NK-92 treated with Interleukin-12 subunit alpha and Interleukin-12 subunit beta, amount 100 ng/mL, for 24 hours (cell line): ENCODE measurements around the gene FYN.
A peak's percentile ranks its signal among the peaks of the same experiment; 100 is the strongest.

Source experiments
- DNase-seq: peaks from one replicate; lab custom pipeline; 2025; lab: John Stamatoyannopoulos, UW

The FYN gene

DNA sequence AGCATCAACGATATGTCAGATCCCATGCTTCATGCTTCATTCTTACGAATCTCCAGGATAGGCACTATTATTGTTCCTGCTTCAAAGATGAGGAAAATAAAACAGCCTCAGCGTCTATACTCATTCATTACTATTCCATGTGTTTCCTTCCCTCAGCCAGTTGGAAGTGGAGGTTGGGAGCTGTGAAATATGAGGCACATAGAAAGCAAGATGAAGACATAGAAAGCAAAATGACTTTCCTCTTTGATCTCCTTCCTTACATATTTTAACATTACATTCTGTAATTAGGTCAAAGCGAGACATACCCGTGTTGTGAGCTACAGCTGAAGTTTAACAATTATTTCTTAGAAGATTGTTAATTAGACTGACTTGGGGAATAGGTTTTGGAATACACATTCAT is 125.4 kb downstream of the FYN start:
- no peak for DNase-seq

DNA sequence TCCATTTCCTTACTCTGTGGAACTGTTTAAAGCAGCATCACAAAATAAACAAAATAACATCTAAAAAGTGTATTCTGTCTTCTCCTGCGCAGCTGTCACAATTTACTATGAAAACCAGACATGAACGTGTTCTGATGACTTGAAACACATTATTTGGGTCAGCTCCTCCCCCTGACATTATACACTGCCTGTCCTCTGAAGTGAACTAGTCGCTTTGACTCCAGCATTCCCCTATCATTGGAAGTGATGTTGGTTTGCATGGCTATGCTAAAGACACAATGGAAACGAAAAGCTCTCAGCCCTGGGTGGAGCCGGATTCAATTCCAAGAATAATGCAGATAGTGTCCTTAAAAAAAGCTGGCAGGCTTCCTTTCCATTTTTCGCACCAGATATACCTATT is 125.9 kb downstream of the FYN start:
- DNase-seq: no peak

DNA sequence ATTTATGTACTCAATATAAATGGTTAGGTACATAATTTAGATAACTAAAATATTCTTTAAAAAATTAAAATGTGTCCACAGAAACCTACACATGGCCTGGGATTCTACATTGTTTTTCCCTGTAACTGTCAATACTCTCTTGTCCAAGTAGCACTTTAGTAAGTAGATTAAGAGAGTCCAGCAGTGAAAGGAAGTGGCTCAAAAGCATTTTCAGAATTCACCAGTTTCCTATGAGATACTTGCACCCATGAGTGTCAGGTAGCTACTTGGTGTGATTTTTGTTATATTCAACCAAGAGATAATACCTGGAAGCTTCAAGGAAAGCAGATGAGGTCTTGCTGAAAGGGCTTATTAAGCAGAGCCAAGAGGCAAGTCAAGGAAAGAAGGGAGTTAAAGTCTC is 126.3 kb downstream of the FYN start:
- DNase-seq: no peak

DNA sequence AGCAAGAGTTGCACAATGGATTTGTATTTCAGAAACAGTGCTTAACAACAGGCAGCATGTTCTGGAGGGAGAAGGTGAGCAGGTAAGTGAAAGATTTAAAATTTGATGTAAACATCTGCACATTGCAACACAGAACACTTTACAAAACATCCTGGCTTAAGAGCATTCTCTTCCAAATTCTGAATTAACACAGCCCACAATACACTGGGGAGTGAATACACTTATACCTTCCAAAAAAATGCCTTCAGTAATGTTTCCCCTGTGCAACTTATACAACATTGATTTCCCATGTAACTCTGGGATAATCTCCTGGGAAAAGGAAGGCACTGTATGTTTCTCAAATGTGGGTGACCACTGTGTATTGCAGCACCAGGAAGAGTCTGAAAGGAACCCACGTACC is 127.6 kb downstream of the FYN start:
- DNase-seq: no peak

DNA sequence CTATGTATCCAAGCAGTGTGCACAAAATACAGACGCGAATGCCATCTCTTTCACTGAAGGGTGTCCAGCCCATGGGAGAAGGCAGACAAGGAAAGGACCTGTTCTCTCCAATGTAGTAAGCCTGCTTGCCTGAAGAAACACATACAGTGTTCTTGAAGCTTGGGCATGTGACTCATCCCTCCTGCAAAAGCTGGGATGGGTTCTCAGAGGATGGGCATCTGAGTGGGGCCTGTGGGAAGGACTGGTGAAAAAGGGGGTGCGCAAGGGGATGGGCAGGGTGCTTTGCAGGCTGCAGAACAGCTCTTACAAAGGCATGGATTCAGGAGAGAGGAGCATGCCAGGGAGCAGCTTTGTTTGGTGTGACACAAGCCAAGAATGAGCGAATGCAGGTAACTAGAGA is 128.1 kb downstream of the FYN start:
- DNase-seq: no peak

DNA sequence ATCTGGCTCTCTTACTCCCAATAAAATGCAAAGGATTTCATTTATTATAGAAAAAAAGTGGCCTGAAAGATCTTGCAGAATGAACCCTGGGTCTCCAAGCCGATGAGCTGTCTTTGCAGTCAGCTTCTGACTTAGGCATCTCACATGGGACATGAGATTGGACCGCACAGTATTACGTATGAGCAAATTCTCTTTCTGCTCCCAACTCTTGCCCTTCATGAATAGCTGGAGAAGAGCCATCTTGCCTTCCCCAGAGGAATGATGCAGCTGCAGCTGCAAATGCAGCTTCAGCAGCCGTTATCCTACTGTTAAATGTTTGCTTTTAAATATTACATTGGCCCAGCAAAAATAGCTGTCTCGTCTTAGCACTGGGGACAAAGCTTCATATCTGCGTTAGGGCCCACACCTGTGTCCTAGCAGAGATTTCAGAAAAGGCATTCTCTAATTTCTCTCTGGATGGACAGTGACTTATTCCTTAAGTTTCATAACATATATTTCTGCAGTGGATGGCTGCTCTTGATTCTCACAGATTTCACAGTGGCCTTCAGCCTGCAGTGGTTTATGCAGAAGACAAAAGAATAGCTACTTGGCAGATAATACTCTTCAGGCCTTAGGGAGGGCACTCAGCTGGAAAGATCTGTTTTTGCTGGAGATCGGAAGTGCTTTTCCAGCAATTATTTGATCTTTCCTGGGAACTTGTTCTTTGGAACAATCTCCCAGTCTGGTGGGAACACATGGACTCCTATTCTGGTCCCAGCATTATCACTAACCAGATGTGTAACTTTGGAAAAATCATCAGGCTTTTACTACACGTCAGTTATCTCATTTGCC is 129.2 kb downstream of the FYN start:
- no peak for DNase-seq

DNA sequence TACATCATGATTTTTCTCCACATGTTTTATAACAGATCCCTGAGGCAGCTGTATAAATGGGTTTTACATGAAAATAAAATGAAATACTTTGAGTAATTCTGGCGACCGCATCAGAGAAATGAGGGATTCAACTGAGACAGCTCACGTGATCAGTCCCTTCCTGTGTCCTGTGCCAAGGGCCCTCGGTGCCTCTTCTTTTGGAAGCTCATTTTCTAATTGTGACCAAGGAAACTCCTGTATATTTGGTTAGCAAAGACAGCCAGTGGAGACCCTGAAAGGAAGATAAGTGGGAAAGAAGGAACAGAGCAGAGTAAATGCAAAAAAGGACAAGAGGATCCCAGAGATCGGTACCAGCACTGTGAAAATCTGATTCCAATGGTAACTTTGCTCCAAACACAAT is 129.9 kb downstream of the FYN start:
- DNase-seq: no peak

DNA sequence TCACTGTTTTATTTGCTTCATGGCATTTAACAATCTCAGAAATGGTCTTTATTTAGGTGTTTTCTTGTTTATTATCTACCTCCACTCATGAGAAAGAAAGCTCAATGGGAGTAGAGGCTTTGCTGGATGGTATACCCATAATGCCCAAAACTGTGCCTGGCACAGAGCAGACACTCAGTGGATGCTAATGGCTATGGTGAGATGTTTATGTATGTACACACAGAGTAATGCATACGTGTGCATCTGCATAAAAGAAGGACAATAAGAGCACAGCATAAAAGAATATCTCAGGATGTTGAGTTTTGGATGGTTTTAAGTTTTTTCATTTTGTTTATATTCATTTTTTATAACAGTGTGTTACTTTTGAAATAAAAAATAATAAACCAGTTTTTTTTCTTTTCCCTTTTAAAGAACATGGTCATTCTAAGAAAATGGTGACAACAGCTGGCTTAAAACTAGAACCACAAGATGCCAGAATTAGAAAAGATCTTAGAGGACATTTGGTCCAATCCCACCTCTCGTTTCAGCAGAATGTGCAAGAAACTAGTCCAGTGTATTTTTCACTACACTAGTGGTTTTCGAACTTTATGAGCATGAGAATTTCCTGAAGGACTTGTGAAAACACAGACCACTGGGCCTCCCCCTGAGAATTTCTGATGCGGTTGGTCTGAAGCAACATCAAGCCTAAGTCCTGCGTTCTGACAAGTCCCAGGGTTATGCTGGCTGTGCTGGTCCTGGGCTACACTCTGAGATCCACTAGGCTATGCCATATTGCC is 131.9 kb downstream of the FYN start:
- DNase-seq: peak; percentile 53

DNA sequence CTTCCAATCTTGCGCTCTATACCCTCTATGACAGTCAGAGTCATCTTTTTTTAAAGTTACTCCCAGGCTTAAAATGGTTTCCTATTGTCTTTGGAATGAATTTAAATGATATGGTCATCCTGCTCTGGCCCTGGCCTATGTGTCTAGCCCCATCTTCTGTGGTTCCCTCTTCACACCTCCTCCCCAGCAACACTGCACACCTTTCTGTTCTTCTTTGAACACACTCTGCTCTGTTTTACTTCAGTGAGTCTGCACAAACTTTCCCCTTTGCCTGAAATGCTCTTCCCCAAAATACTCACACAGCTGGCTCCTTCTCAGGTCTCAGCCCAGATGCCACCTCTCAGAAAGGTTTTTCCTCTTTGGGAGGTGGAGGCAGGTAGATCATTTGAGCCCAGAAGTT is 132.7 kb downstream of the FYN start:
- no peak for DNase-seq

DNA sequence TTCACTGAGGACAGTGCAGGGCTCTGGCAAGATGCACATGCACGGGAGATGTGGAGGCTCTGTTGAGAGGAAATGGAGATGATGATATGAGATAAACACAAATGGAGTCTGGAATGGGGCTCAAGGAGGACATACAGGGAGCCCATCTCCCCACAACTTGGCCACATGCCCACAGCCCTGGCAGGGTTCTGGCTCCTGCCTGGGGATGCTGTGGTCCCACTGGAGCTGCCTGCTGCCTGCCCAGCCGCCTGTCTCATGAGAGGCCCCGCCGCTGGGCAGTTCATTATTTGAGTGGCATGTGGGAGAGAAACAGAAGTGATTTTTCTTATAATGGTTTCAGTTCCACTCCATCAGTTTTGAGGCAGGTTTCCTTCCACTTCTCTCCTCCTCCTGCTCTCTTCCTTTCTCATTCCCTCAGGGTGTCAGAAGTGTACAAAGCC is 134.0 kb downstream of the FYN start:
- no peak for DNase-seq

DNA sequence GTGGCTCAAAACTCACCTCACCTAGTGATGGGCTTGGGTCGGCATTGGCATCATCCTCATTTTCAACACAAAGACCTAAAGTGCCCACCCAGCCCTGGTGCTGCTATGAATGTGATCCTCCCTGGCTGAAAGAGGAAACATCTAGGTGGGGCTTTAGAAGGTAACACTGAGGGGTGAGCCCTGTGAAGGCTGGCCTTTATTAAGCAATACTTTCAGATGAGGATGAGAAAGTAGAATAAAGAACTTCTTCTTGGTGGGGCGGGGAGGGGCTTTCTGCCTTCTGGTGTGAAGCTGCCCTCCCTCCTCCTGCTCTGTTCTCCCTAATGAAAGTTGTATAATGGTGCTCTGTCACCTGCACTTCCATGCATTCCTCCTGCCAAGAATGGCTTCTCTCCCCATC is 134.6 kb downstream of the FYN start:
- DNase-seq: no peak

DNA sequence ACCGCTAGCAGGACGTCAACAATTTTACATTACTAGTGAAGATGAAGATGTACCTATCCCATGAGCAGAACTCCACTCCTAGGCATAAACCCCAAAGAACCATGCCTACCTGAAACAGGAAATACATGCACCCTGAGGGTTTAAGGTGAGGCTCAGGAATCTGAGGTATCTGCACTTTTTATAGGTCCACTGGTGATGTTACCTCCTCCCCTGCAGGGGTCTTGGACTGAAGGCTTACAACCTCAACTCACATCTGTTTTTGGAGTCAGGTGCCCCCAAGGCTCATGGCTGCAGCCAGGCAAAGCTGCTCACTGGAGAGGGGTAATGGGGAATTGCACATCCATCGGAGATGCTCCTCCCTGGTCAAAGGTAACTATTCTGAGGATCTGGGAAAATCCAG is 135.1 kb downstream of the FYN start:
- DNase-seq: no peak

DNA sequence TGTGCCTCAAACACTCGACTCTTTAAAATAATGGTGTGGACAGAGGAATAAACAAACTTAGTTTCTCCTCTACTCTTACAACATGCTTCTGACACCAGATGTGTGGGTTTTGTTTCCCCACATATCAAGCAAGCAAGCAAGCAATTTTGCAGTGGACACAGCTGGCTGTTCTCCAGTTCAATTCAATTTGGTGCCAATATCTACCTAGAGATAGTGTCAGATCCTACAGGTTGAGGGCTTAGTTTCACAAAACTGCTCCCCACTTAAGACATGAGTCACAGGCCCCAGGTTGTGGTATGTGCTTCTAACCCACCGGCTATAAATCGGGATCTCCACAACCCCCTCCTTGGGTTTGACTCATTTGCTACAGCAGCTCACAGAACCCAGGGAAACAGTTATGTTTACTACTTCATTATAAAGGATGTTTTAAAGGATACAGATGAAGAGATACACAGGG is 136.2 kb downstream of the FYN start:
- peak; percentile 33 for DNase-seq

DNA sequence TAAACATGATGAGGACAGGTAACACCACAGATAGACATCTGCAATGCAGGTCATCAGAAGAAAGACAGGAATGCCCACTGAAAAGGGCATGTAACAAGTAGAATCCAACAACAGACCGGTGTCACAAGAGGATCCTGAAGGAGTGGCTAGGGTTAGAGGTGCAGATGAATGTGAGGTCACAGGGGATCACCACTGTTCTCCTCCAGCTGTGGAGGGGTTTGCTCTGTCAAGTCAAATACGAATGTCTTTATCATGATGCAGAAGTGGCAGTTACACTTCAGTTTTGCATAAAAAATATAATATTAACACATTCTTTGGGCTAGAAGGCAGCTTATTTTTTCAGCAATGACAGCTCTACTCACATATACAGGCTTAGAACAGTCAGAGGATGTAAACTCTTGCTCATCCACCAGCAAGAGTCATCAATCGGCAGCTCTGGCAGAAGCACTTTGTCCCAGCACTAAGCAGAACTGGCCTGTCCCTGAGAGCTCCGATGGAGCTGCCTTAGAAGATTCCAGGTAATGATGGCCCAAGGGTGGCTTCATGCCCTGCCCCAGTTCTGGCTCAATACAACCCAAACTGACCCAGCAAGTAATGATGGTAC is 137.1 kb downstream of the FYN start:
- DNase-seq: no peak

DNA sequence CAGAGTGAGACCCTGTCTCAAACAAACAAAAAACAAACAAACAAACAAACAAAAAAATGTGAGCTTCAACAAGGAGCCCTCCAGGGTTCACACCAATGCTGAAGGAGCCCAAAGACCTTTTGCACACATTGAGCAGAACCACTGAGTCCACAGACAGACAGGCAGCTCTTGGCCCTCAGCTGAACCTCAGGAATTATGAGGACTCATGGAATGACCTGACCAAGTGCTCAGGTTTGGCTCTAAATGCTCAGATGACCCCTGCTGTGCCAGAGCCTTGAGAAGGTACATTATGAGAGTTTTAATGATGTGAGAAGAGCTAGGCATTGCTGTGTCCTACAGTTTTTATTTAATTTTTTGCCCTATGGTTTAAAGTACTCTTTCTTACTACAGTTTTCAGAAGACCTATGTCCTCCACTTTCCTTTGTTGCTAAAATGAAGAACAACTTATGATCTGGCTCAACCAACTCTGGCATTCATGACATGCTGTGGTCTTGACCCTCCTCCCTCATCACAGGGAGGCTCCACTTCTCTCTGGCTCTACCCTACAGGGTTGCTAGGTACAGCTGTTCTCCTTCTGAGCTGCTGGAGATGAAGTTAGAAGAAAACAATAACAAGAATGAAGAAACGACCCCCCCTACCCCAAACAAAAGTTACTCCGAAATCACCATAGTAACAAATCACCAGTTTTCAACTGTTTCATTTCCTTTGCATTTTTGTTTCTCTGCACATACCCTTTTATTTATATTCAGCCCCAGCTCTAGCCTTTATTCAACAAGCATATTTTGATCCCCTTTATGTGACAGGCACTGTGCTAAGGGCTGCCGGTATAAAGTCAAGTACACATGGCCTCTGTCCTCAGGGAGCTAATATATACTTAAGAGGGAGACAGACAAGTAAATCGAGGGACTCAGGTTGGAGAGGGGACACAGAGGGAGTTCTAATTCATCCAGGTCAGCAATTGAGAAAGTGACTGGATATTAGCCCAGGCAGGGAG is 138.9 kb downstream of the FYN start:
- no peak for DNase-seq

DNA sequence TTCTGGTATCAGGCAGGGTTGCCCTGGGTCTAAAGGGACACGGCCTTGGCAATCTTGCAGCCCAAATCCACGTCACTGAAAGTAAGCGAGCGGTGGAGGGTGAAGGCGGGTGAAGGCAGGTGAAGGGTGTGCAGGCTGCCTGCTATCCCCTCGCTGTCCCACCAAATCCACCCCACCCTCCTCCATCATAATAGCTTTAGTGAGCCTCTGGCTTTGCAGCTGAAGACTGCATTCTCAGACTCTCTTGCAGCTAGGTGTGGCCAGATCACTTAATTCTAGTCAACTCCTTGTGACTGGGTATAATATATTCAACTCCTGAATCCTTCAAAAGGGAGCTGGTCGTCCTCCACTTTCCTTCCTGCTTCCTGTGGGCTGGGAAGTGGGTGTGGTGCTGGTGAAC is 140.9 kb downstream of the FYN start:
- no peak for DNase-seq

DNA sequence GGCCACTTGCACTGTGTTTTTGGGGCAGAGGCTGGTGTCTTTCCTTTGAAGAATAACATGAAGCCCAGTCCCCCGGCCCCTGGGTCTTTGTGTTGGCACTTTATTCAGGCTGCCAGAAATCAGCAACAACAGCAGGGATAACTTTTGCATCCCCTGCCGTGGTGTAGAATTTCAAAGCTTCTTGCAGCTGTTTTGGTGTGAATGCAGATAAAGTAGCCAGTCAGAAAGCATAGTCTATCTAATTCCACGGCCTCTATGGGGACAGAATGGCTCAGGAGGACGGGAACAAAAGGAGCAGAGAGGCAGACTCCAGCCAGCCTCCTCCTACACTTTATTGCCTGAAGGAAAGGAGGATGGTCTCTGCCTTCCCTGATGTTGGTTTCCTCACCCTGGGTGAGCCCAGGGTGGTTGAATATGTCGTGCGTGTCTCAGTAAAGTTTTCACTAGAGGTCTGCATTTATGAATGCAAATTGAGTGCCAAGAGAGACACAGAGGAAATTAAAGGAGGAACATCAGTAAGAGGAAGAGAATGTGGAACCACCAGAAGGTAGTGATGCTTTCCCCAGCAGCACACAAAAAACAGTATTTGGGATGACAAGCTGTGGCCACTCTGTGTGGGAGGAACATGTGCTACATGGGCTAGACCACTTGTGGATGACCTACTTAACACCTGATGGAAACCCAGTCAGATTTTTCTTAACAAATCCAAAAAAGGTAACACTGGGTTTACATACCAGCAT is 141.6 kb downstream of the FYN start:
- DNase-seq: no peak

DNA sequence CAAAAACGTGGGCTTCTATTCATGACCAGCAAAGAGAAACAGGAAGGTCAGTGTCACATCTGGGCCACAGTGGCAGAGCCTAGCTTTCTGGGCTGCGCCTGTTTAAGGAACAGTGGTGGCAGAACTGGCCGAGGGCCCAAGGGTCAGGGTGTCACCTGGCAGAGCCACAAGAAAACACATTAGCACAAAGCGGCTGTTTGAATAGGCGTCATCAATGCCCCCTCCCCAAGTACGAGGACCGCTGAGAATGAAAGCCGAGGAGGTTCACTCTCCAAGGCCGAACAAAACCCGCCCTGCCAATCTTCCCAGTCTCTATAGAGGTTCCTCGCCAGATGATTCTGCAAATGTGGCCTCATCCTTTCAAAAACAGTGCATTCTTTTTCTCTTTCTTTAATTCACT is 142.4 kb downstream of the FYN start:
- no peak for DNase-seq

DNA sequence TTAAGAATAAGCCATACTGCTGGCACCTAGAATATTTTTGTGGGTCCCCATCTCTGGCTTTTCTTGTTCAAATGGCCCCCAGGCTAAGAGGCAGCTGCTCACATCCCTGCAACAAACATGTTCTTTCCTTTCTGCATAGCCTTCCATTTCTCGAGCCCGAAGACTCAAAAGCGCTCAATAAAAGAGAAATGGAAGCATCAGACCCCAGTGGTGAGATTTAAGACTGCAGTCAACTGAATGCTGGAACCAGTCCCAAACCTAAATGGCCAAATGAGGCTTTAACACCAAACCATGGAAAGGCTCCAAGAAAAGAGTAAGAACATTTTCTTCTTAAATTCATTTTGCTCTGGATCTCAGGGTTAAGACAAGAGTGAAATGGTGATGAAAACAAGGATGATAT is 145.4 kb downstream of the FYN start:
- DNase-seq: no peak

DNA sequence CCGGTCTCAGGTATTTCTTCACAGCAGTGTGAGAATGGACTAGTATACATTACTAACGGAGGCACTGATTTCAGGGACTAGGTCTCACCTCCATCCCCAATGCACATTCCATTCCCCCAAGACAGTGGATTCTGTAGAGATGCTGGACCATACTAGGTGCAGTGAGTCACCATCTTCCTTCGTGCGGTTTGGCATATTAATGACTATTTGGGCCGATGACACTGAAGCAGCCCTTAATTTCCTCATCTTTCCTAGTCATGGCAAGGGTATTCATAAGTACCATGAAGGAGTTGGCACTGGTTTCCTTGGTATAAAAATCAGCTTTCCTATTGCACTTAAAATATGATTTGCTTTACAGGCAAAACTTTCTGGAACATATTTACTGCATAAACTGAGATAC is 146.2 kb downstream of the FYN start:
- DNase-seq: no peak
